GM12872 (cell line): ENCODE measurements around the gene SLC25A38.

Experiments used
- CTCF ChIP-seq: IDR thresholded peaks from 3 replicates; pipeline ENCODE4 v1.5.1; 2011; ENCODE audit warnings: low read depth, mild to moderate bottlenecking, low read length, moderate library complexity; ENCODE audit not compliant: insufficient read depth

Gene SLC25A38

GRCh38 chr3:39435006-39435748 lies 52.0 kb downstream of the SLC25A38 start:
- TF ChIP-seq CTCF, result no peak

- no peak for TF ChIP-seq CTCF
These were observed 55.7 kb downstream of the SLC25A38 start for GRCh38 chr3:39438880-39439279.

GRCh38 chr3:39440316-39440715 lies 57.1 kb downstream of the SLC25A38 start:
- no peak for TF ChIP-seq CTCF

- no peak for TF ChIP-seq CTCF
These were observed 60.4 kb downstream of the SLC25A38 start for GRCh38 chr3:39443530-39443929.

- no peak for TF ChIP-seq CTCF
These were observed 62.8 kb downstream of the SLC25A38 start for GRCh38 chr3:39445927-39446326.

- no peak for TF ChIP-seq CTCF
These were observed 63.3 kb downstream of the SLC25A38 start for GRCh38 chr3:39446444-39446843.
